GM19351 (cell line): ENCODE data around the gene MINDY4B.

ENCODE experiments used
- ATAC-seq: cut with Tn5 transposase; IDR thresholded peaks from one replicate; pipeline ENCODE4 v1.9.1; 2021; ENCODE audit warnings: mild to moderate bottlenecking, moderate library complexity; ENCODE audit not compliant: unreplicated experiment

Gene MINDY4B

DNA sequence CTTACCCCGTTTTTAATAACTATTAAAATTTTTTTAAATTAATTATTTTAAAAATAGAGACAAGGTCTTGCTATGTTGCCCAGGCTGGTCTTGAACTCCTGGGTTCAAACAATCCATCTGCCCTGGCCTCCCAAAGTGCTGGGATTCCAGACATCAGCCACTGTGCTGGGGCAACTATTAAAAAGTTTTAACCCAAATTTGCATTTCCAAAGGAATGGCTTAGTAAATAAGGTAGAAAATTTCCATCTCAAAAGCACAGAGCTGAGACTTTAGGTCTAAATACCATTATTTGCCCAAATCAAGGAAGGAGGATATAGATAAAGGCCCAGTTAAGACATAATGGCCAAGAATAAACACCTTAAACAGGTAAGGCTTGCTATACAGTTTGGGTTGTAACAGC lies 56.4 kb downstream of the MINDY4B start:
- no peak for ATAC-seq

DNA sequence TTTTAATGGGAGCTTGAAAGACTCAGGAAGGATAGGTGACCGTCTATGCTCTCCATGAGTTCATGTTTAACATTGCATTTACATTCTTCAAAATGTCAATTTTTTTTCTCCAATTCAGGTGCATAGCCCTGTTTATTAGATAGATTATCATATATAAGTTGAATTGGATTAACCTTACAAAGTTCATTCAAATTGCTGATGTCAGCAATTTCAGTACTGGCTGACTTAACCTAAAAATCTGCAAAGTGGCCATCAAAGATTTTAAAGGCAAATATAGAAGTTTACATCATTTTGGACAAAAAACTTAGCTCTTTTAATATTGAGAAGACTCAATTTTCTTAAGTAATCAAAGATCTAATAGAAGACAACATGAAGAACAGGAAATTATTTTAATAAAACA lies 57.8 kb downstream of the MINDY4B start:
- ATAC-seq, result no peak

DNA sequence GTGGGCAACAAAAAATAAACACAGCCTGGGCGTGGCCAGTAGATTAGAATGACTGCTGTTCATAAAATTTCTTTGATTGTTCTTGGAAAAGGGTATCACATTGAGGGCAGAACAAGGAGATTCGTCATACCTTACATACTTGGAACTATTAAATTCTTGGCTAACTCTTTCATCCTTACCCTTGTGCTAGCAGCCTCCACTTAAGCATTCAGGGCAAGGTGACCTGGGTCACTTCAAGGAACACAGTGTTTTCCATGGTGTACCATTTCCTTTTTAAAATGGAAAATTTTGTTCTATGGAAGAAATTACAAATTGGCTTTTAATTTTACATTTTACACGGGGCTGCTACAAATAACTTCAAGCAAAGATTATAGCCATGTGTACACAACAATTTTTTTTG lies 60.8 kb downstream of the MINDY4B start:
- no peak for ATAC-seq

DNA sequence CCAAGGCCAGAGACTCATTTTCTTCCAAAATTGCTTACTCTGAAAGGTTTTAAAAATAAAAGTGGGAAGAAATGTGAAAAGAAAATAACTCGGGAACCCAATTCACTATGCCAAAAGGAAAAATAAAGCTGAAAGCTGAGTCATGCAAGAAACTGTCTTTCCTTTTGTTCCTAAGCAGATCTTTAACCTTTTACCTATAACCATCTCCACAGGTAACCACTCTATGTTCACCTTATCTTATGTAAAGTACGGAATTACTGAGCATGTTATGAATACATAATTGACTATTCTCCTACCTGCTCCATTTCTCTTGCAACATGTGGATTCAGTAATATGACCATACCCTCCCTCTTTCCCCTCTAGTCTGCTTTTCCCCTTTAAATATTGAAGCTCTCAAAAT lies 62.0 kb downstream of the MINDY4B start:
- no peak for ATAC-seq

DNA sequence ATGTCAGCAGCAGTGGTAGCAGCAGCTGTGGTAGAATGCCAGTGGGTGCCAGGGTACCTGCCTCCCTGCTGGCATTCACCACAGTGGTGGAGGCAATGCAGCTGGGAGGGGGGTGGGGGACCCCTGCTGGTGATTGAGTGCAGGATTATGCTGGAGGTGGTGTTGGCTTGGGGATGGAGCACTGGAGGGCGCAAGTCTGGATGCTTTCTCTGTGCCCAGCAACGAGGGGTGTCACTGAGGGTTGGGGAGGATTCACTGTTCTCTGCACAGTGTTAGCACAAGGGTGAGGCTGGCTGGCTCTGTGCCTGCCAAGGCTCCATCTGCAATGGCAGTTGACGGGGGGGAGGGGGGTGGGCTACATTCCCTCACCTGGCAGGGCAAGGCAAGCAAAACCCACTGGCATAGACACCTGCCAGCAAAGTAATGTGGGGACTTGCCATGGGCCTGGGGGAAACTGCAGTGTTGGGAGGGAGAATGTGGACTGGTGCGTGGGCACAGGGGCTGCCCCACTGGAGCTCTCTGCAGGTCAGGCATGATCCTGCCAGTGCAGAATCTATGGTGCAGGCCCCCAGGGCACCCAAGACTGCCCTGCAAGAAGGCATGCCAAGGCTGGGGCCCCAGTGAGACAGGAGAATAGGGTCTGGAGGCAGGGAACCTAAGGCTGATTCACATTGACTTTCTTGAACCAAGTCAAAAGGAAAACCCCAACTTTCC lies 64.3 kb downstream of the MINDY4B start:
- ATAC-seq, result no peak

DNA sequence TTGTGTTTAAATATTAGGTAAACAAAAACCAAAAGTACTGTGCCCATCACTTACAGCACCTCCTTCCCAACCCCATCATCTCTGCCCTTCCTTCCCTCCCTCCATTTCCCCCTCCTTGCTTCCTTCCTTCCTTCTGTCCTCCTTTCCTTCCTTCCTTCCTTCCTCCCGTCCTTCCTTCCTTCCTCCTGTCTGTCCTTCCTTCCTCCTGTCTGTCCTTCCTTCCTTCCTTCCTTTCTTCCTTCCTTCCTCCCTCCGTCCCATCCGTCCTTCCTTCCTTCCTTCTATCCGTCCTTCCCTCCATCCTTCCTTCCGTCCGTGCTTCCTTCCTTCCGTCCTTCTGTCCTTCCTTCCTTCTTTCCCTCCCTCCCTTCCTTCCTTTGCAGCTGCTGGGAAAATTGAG lies 74.5 kb downstream of the MINDY4B start:
- no peak for ATAC-seq

DNA sequence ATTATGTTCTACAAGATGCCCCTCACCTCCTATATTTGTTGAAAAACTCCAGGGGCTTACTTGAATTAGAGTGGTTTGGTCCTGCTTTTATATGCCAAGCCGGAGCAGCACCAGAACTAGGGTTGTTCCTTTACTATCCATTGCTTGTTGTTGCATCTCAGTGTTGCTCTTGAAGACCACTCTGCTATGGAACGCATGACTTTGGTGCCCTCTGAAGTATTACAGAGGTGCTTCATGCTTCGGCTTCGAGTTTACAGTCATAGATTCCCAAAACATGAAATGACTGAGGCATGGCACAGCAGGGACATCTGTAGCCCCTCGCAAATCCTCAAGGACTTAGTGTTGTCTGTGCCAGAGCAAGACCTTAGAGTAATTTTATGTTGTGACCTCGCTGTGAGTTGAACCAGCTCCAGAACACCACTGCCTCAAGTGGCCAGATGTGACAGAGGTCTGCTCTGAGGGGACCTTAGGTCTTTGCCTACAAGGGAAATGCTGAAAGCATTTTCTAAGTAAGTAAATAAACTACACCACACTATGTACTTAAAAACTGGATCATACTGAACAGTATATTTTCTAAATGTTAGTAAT lies 75.1 kb downstream of the MINDY4B start:
- ATAC-seq, result peak; percentile 94

DNA sequence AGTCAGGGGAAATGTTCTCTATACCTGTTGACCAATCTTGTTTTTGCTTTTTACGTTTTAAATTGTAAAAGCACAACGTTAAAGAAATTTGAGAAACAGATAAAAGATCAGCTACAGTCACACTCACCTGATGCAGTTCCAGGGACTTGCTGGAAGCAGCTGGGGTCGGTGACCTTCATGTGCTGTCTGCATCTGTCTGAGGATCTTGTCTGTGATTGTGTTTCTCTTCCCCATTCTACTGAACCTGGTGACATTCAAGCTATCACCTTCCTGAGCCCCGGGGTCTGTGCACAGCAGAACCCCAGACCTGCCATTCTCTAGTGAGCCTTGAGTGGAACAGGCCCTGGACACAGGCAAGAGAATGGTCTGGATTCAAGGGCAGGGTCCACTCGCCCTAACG lies 75.8 kb downstream of the MINDY4B start:
- ATAC-seq, result no peak

DNA sequence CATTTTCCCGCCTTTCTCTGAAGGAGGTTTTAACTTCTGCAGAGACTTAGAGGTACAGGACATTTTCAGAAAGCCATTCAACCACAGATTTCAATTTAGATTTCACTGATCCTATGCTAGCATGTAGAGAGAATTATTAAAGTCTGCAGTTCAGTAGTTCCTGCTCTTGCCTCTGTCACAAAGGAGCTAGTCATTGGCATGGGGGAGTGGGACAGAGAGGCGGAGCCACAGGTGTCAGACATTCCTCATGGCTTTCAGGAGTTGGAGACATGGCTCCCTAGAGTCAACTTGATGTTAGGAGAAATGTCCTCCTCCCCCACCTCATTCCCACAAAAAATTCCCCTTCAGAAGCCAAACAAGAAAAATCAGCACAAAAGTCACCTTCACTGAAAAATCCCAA lies 76.2 kb downstream of the MINDY4B start:
- no peak for ATAC-seq

DNA sequence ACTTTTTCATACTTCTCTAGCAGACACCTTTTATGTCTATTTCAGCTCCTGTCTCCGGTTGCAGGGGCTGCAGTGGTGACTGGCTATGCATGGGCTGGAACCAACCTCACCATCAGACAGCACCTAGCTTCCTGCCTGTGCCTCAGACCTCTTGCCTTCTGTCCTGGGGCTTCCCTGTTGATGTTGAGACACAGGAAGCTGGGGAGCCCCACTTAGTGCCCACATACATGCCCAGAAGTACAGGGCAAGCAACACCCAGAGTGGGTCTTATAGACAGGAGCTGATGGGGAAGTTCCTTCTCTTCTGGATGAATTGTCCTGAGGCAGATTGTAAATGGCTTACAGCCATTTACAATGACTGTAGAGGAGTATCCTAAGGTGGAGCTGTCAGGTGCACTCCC lies 77.0 kb downstream of the MINDY4B start:
- no peak for ATAC-seq

DNA sequence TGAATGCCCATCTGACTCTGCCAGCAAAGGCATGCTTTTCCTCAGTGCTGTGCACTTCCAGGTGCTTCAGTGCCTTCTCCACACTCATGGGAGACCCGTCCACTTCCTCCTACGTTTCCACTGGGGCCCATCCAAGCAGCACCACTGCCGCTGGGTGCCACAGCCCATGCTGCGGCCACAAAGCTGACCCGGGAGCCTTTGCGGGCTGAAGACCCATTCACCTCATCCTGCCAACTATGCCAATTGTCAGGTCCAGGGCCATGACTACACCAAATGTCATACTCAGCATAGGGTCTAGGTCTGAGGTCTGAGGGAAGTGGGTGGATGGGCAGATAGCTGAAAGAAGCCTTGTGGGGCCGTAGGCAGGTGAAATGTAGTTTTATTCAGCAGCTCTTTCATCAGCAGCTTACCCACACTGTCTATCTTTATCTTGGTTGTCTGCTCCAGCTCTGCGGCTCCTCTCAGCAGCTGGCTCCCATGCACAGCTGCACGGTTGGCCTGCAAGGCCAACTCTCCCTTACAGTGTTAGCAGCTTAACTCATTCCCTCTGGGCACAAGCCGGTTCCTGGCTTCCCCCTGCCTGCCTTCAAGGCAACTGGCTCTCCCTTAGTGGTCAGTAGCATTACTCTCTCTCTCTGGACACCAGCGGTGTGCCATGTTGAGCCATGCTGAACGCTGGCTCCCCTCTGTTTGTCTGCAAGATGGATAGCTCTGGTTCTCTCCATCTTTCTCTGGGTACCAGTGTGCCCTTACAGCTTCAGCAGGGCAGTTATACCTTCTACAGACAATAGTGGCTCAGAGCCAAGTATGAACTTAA lies 78.6 kb downstream of the MINDY4B start:
- ATAC-seq, result no peak

DNA sequence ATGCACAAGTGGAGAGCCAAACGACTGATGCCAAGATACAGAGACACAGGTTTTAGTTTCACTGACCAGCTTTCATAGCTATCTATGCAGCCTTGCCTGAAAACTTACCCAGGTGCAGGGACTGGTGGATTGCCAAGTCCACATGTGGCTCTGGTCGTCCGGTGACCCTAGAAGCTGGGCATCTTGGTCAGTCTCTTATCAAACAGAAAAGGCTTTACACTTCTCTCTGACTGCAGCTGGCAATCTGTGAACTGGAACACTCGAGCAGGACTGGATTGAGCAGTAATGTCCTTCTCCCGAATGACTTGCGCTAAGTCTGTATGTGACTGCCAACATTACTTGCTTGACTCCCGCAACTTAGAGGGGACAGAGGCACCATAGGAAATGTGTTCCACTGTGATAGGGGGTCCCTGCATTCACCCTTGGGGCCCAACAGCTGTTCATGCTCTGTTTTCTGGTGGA lies 79.3 kb downstream of the MINDY4B start:
- ATAC-seq, result no peak

DNA sequence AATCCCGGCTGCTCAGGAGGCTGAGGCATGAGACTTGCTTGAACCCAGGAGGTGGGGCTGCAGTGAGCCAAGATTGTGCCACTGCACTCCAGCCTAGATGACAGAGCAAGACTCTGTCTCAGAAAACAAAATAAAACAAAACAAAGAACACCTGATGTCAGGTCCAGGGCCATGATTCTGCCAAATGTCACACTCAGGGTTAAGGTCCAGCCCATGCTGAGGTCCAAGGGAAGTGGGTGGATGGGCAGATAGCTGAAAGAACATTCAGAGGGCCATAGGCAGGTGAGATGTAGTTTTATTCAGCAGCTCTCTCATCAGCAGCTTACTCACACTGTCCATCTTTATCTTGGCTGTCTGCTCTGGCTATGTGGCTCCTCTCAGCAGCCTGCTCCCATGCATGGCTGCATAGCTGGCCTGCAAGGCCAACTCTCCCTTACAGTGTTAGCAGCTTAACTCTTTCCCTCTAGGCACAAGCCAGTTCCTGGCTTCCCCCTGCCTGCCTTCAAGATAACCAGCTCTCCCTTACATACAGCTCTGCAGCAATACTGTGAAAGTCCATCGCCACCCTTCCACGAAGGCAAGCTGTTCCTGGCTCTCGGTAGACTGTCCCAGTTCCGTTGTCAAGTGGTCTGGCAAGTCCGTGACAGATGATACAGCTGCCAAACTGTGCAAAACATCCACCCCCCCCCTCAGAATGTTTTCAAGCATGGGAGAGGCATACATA lies 79.9 kb downstream of the MINDY4B start:
- no peak for ATAC-seq

DNA sequence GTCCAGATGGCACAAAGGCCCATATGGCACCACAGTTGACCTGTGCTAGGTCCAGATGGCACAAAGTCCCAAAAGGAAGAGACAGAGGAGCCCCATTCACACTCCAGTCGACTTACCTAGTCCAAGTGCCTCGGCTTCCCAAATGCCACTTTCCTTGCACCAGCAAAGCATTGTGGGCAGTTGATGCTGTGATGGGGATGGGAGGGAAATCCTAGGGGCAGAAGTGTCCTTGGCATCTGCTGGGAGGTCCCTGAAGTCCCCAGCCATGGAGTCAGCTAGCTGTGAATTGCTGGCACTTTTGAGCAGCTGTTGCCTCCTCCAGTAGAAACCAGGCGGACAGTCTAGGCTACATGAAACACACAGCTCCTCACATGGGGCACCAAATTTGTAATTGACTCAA lies 82.0 kb downstream of the MINDY4B start:
- no peak for ATAC-seq

DNA sequence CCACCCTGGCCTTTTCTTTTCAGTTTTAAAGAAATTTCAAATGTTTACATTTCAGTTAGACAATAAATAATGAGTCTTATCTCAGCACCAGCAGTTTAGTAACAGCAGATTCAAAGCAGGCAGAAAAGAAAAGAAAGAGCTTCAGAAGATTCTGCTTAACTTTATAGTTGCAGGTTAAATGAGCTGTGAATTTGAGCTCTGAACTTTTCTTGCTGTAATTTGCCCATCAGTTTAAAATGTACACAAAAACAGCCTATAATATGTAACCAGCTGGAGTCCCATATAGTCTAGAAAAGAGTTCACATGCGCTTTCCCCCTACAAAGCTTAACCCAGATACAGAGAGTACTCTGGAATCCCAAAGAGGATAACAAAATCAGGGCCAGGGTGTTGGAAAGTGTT lies 82.6 kb downstream of the MINDY4B start:
- no peak for ATAC-seq
